ENCODE results near the gene CAB39L. TPM values are rescaled to one million over a fixed set of nuclear protein-coding genes. Genes with fewer than 3 reads are reported as not detected.

Gene CAB39L
- polyA plus RNA-seq, 2 of the 4 experiments (the other 2 are of a cell fraction): 2.3 to 5.2 TPM

GRCh38 chr13:49302817-49303216 is 141.0 kb downstream of the CAB39L start:
- 0 out of 6 replicates have a peak, but pooled peaks of 1 of the 2 experiments have one; percentile 6 for ATAC-seq
- ChIA-PET POLR2A (no interaction called here), CTCF (interaction anchor here (1.3 to 5.8 kb wide), 2 partner anchors 55 to 304 kb away, joined by 3 to 45 read pairs; partner anchors contain the start of gene CDADC1)
- 94% methylated on average over 9 of the region's 9 CpGs for WGBS (ENCODE audit: missing lambda C conversion rate)
- Histone ChIP-seq H3K27ac (no peak overlapping the region), H3K9me3 (no peaks in the 10 kb centered on the region), H3K4me2 (no peak overlapping the region), H3K4me1 (no peaks in the 10 kb centered on the region), H3K4me3 (no peak overlapping the region)
- FAIRE-seq: no peak
- no peak for DNase-seq (ENCODE audit: low read depth in 1 of 2, low spot score in 1 of 2)
- TF ChIP-seq, protein P1, sequence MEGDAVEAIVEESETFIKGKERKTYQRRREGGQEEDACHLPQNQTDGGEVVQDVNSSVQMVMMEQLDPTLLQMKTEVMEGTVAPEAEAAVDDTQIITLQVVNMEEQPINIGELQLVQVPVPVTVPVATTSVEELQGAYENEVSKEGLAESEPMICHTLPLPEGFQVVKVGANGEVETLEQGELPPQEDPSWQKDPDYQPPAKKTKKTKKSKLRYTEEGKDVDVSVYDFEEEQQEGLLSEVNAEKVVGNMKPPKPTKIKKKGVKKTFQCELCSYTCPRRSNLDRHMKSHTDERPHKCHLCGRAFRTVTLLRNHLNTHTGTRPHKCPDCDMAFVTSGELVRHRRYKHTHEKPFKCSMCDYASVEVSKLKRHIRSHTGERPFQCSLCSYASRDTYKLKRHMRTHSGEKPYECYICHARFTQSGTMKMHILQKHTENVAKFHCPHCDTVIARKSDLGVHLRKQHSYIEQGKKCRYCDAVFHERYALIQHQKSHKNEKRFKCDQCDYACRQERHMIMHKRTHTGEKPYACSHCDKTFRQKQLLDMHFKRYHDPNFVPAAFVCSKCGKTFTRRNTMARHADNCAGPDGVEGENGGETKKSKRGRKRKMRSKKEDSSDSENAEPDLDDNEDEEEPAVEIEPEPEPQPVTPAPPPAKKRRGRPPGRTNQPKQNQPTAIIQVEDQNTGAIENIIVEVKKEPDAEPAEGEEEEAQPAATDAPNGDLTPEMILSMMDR (IDR thresholded peaks at IDR 0.05): no peak
- TF ChIP-seq CHD4 (IDR thresholded peaks at IDR 0.05; ENCODE audit: borderline replicate concordance): no peak
- no peak for TF ChIP-seq HOXA7 (CRISPR knock-in tag; IDR thresholded peaks at IDR 0.05)
- TF ChIP-seq RARB (CRISPR knock-in tag; IDR thresholded peaks at IDR 0.05): no peak

DNA sequence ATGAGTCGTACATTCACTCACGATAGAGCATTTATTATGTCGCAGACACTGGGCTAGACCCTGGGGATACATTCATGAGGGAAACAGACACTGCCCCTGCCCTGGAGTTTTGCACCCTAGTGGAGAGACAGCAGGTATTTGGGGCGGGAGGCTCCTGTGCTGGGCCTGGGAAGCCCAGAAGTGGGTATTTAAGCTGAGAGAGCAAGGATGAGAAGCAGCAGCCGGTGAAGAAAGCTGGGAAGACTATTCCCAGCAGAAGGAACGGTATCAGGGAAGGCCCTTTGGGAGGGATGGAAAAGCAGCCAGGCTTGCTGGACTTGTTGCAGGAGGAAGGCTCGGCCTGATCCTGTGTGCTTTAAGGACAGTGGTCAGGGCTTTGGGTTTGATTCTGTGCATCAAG is 141.6 kb downstream of the CAB39L start:
- CTCF ChIA-PET: interaction anchor here (0.9 to 5.8 kb wide), 4 partner anchors 11 to 305 kb away, joined by 3 to 45 read pairs (median 10); partner anchors contain the start of gene CDADC1
- Histone ChIP-seq H3K27ac (no peak overlapping the region), H3K4me2 (no peak overlapping the region), H3K4me3 (no peak overlapping the region), H3K9me3 (no peaks in the 10 kb centered on the region), H3K4me1 (no peaks in the 10 kb centered on the region)
- ATAC-seq (no peak), DNase-seq (ENCODE audit: low read depth in 1 of 2, low spot score in 1 of 2) (no peak), FAIRE-seq (no peak)
- 88% methylated on average over 6 of the region's 7 CpGs for WGBS (ENCODE audit: missing lambda C conversion rate)
- POLR2A ChIA-PET: no interaction called here
- TF ChIP-seq, protein P2, sequence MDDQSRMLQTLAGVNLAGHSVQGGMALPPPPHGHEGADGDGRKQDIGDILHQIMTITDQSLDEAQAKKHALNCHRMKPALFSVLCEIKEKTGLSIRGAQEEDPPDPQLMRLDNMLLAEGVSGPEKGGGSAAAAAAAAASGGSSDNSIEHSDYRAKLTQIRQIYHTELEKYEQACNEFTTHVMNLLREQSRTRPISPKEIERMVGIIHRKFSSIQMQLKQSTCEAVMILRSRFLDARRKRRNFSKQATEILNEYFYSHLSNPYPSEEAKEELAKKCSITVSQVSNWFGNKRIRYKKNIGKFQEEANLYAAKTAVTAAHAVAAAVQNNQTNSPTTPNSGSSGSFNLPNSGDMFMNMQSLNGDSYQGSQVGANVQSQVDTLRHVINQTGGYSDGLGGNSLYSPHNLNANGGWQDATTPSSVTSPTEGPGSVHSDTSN (IDR thresholded peaks at IDR 0.05): no peak
- TF ChIP-seq HOXB5 (CRISPR knock-in tag; IDR thresholded peaks at IDR 0.05): no peak
- TF ChIP-seq HOXB13 (CRISPR knock-in tag; IDR thresholded peaks at IDR 0.05; ENCODE audit: low read depth): no peak
- no peak for TF ChIP-seq CEBPB (IDR thresholded peaks at IDR 0.05)
- no peak for TF ChIP-seq BHLHE40 (IDR thresholded peaks at IDR 0.05; ENCODE audit: low read depth, low read length)
- TF ChIP-seq RCOR1 (IDR thresholded peaks at IDR 0.05; ENCODE audit: low read depth, low read length): no peak
- TF ChIP-seq KDM1A (IDR thresholded peaks at IDR 0.05; ENCODE audit: low read depth): no peak
- no peak for TF ChIP-seq ESRRA (IDR thresholded peaks at IDR 0.05; ENCODE audit: borderline replicate concordance, low read length)
- TF ChIP-seq, protein P3, sequence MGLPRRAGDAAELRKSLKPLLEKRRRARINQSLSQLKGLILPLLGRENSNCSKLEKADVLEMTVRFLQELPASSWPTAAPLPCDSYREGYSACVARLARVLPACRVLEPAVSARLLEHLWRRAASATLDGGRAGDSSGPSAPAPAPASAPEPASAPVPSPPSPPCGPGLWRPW (IDR thresholded peaks at IDR 0.05): no peak
- no peak for TF ChIP-seq FOSL2 (IDR thresholded peaks at IDR 0.05)
- no peak for TF ChIP-seq FOSL2 (CRISPR knock-in tag; IDR thresholded peaks at IDR 0.05)
- TF ChIP-seq, protein P1 (IDR thresholded peaks at IDR 0.05): no peak
- no peak for TF ChIP-seq NFE2L2 (conservative IDR thresholded peaks at IDR 0.05; ENCODE audit: low read length)
